Thymus (tissue), 11 donors: Measurements from ENCODE around the gene CRB1. TPM values are rescaled to one million over a fixed set of nuclear protein-coding genes. Genes with fewer than 3 reads are reported as not detected.

Source experiments
- DNase-seq, 9 donors: peaks; one replicate each; pipeline ENCODE4 v3.0.0-alpha.2; 2013; ENCODE audit warnings: low spot score in 9 of 9, low read depth in 6 of 9, missing footprints in 1 of 9
- H3K27ac ChIP-seq, 2 donors: one replicate each; pipeline ENCODE4 v1.5.1; 2013; ENCODE audit warnings: control low read depth in 1 of 2, low read depth in 1 of 2, low read length in 1 of 2, mild to moderate bottlenecking in 1 of 2, moderate library complexity in 1 of 2
- H3K27me3 ChIP-seq, 2 donors: one replicate each; pipeline ENCODE4 v1.5.1; 2013; ENCODE audit warnings: low read length in 1 of 2; ENCODE audit not compliant: control insufficient read depth in 2 of 2, insufficient read depth in 1 of 2
- H3K36me3 ChIP-seq, 2 donors: one replicate each; pipeline ENCODE4 v1.5.1; 2013; ENCODE audit warnings: low read length in 1 of 2, mild to moderate bottlenecking in 1 of 2, moderate library complexity in 1 of 2; ENCODE audit not compliant: control insufficient read depth in 2 of 2, insufficient read depth in 2 of 2
- H3K4me1 ChIP-seq, 2 donors: one replicate each; pipeline ENCODE4 v1.5.1; 2013; ENCODE audit warnings: low read length in 2 of 2; ENCODE audit not compliant: control insufficient read depth in 2 of 2, insufficient read depth in 2 of 2
- H3K4me3 ChIP-seq, 2 donors: one replicate each; pipeline ENCODE4 v1.5.1; 2013; ENCODE audit warnings: low read length in 2 of 2, control low read depth in 1 of 2, mild to moderate bottlenecking in 1 of 2
- H3K9me3 ChIP-seq, 2 donors: one replicate each; pipeline ENCODE4 v1.5.1; 2013; ENCODE audit warnings: low read length in 1 of 2, mild to moderate bottlenecking in 1 of 2; ENCODE audit not compliant: control insufficient read depth in 2 of 2, insufficient read depth in 1 of 2
- WGBS: extraction: QIAGEN DNeasy Blood & Tissue Kit; methylation state at CpG from one replicate; pipeline ENCODE4 v1.1.7; 2013; 5-methylcytosine and 5-hydroxymethylcytosine counted together
- polyA plus RNA-seq: library from polyadenylated mRNA; stranded (reverse); fragments of 200-250 nt; gene quantifications from one replicate; pipeline ENCODE4 v1.2.3, GENCODE V29; 2013
- total RNA-seq: library from RNA; stranded (reverse); fragments of 120-200 nt; gene quantifications from one replicate; pipeline ENCODE4 v1.2.4, GENCODE V29; 2013
- donor health status: healthy.

Gene CRB1
- total and polyA plus RNA-seq, 2 donors: 0.19 to 0.41 TPM

- H3K9me3 ChIP-seq: no peaks in the 10 kb centered on the region
- no peak overlapping the region for H3K4me3 ChIP-seq
- H3K4me1 ChIP-seq: no peaks in the 10 kb centered on the region
- H3K27ac ChIP-seq: no peak overlapping the region
- 62% methylated on average over 2 of the region's 2 CpGs for WGBS
- DNase-seq: no peak
- H3K36me3 ChIP-seq: no peaks in the 10 kb centered on the region
- H3K27me3 ChIP-seq: no peaks in the 10 kb centered on the region
Observed at GRCh38 chr1:197249324-197249723, 18.7 kb upstream of the CRB1 start.

GRCh38 chr1:197250616-197251015 is 17.4 kb upstream of the CRB1 start:
- WGBS: 97% methylated on average over 2 of the region's 2 CpGs
- Histone ChIP-seq H3K4me1 (no peaks in the 10 kb centered on the region), H3K27me3 (no peaks in the 10 kb centered on the region), H3K36me3 (no peaks in the 10 kb centered on the region), H3K9me3 (no peaks in the 10 kb centered on the region), H3K4me3 (no peak overlapping the region), H3K27ac (no peak overlapping the region)
- no peak for DNase-seq

DNA sequence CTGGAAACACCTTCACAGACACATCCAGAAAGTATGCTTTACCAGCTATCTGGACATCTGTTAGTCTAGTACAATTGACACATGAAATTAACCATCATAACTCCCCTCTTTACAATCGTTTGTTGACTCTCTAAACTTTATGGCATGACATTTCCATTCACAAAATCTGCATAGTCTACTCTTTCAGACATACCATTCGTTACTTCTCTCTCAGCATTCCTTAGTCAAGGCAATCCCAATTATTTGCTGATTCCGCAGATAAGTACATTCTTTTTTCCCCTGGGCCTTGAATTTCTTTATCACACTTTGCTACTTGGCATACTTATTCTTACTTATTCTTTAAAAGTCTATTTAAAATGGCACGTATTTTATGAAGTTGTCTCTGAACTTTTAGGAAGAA is 15.1 kb upstream of the CRB1 start:
- no peak overlapping the region for H3K4me3 ChIP-seq
- DNase-seq: no peak
- no peaks in the 10 kb centered on the region for H3K36me3 ChIP-seq
- H3K27me3 ChIP-seq: no peaks in the 10 kb centered on the region
- 93% methylated on average over 4 of the region's 4 CpGs for WGBS
- H3K9me3 ChIP-seq: no peaks in the 10 kb centered on the region
- H3K27ac ChIP-seq: no peak overlapping the region
- H3K4me1 ChIP-seq: no peaks in the 10 kb centered on the region

- Histone ChIP-seq H3K4me3 (no peak overlapping the region), H3K36me3 (no peaks in the 10 kb centered on the region), H3K27me3 (no peaks in the 10 kb centered on the region), H3K27ac (no peak overlapping the region), H3K4me1 (no peaks in the 10 kb centered on the region), H3K9me3 (no peaks in the 10 kb centered on the region)
- 62% methylated on average over 1 of the region's 1 CpG for WGBS
- DNase-seq: no peak
Observed at GRCh38 chr1:197254866-197255265, 13.2 kb upstream of the CRB1 start.

DNA sequence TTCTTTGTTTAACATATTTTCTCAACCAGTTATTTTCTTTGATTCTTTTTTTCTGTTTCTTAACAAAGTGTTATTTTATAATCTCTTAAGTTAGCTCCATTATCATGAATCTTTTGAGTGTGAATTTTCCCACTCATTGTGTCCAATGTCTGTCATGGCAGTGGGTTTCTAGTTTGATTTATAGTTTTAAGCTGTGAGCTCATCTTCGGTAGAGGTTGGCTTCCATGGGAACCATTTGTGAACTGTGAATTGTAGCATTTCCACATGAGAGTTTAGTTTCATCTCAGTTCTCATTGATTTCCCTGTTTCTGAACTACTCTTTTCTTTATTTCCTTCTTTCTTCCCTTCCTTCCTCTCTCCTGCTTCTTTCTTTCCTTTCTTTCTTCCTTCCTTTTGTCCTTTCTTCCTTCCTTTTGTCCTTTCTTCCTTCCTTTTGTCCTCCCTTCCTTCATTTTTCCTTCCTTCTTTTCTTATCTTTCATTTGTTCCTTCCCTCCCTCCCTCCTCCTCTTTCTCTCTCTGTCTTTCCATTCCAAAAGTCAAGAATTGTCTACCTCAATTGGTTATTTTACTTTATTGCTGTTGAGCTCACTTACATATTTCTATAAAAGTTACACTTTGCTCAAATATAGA is 3.0 kb upstream of the CRB1 start:
- Histone ChIP-seq H3K36me3 (no peaks in the 10 kb centered on the region), H3K27me3 (no peaks in the 10 kb centered on the region), H3K4me3 (no peak overlapping the region), H3K9me3 (no peaks in the 10 kb centered on the region), H3K27ac (no peak overlapping the region), H3K4me1 (no peaks in the 10 kb centered on the region)
- 100% methylated on average over 1 of the region's 1 CpG for whole genome bisulfite sequencing
- DNase-seq: no peak

DNA sequence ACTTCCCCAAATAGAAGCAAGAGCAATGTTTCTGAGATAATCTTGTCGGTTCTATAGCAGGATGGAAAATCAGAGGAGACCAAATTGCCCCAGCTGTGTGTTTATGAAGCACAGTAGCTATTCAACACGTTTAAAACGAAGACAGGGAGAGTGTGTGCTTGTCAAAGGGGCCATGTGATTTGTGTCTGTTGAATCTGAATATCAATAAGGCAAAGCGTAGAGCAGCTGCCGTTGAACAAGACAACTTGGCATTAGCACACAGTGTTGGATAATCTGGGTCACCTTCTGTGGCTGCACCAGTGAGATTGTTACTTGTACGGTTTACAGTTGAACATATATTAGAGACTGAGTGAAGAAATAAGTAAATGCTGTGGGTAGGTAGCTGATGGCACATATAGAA is 1.0 kb downstream of the CRB1 start:
- Histone ChIP-seq H3K4me1 (no peaks in the 10 kb centered on the region), H3K4me3 (no peak overlapping the region), H3K27ac (no peak overlapping the region), H3K9me3 (no peaks in the 10 kb centered on the region), H3K27me3 (no peaks in the 10 kb centered on the region), H3K36me3 (no peaks in the 10 kb centered on the region)
- WGBS: 84% methylated on average over 6 of the region's 6 CpGs
- no peak for DNase-seq

DNA sequence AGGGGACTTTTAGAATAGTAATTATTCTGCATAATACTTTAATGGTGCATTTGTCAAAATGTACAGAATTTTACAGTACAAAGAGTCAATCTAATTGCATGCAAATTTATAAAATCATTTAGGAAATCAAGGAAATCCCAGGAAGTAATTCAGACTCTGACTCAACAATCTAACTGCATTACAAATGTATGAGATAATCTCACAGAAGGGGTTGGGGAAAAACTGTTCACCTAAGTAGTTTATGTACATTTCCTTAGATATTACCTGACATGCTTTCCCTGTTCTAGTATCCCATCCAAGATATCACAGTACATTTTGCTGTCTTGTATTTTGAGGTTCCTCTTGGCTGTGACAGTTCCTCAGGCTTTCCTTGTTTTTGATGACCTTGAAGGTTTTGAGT is 4.7 kb downstream of the CRB1 start:
- Histone ChIP-seq H3K4me1 (no peaks in the 10 kb centered on the region), H3K36me3 (no peaks in the 10 kb centered on the region), H3K27me3 (no peaks in the 10 kb centered on the region), H3K9me3 (no peaks in the 10 kb centered on the region), H3K27ac (no peak overlapping the region), H3K4me3 (no peak overlapping the region)
- DNase-seq: no peak

- no peaks in the 10 kb centered on the region for H3K4me1 ChIP-seq
- WGBS: 97% methylated on average over 3 of the region's 3 CpGs
- no peak for DNase-seq
- H3K4me3 ChIP-seq: no peak overlapping the region
- no peak overlapping the region for H3K27ac ChIP-seq
- no peaks in the 10 kb centered on the region for H3K9me3 ChIP-seq
- H3K27me3 ChIP-seq: no peaks in the 10 kb centered on the region
- H3K36me3 ChIP-seq: no peaks in the 10 kb centered on the region
Observed at GRCh38 chr1:197277166-197277565, 9.1 kb downstream of the CRB1 start.

DNA sequence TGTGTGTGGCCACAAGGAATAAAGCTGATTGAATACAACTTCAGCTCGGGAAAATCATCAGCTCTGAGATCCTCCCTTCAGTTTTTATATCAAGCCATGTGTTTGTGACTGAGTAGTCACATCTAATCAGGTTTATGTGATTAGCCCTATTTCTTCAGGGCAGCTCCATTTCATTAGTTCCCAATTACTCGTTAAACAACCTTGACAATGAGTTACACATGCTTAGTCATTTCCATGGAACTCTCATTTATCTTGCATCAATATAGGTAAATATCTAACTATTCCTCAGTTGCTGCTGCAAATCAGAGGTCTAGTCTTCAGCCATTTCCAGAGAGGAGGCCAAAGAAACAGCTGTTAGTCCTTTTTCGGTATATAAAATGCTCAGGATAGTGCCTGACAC is 16.3 kb downstream of the CRB1 start:
- Histone ChIP-seq H3K9me3 (no peaks in the 10 kb centered on the region), H3K4me3 (no peak overlapping the region), H3K36me3 (no peaks in the 10 kb centered on the region), H3K4me1 (peaks cover 3 to 15% of the 10 kb centered on the region in 2 donors), H3K27ac (no peak overlapping the region), H3K27me3 (no peaks in the 10 kb centered on the region)
- WGBS: 96% methylated on average over 3 of the region's 3 CpGs
- no peak for DNase-seq

- no peak for DNase-seq
- no peak overlapping the region for H3K4me3 ChIP-seq
- 95% methylated on average over 2 of the region's 2 CpGs for WGBS
- H3K36me3 ChIP-seq: no peaks in the 10 kb centered on the region
- no peaks in the 10 kb centered on the region for H3K27me3 ChIP-seq
- H3K9me3 ChIP-seq: no peaks in the 10 kb centered on the region
- peak overlapping the region in 1 of 2 donors; percentile 55 for H3K27ac ChIP-seq
- H3K4me1 ChIP-seq: peaks cover 3 to 15% of the 10 kb centered on the region in 2 donors
Observed at GRCh38 chr1:197284966-197285365, 16.9 kb downstream of the CRB1 start.
